Stimulated activated CD4-positive, alpha-beta T cell treated with anti-CD3 and anti-CD28 coated beads, TNF-alpha, amount 100 ng/mL, for 48 hours (primary cell): ENCODE results near the gene CACNB4.
"Not testable (repeated sequence)": the region's sequence is repeated elsewhere in the genome, so short reads cannot be mapped to it uniquely, and the experiment has no call there.

Experiments used
- DNase-seq, 3 donors: peaks; one replicate each; pipeline ENCODE4 v3.0.0-alpha.2; 2020; ENCODE audit warnings: low read depth in 3 of 3

The CACNB4 gene

DNA sequence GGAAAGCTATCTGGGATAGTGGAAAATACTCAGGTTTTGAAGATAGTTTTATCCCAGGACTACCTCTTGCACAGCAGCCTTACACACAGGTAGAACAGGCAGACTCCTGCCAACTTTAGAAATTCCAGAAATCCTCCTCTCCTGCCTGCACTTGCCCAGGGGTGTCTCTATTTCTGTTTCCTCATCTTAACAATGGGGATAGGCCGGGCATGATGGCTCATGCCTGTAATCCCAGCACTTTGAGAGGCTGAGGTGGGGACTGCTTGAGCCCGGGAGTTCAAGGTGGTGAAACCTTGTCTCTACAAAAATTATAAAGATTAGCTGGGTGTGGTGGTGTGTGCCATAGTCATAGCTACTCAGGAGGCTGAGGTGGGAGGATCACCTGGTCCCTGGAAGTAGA, 153.7 kb downstream of the CACNB4 start:
- DNase-seq, result no peak

DNA sequence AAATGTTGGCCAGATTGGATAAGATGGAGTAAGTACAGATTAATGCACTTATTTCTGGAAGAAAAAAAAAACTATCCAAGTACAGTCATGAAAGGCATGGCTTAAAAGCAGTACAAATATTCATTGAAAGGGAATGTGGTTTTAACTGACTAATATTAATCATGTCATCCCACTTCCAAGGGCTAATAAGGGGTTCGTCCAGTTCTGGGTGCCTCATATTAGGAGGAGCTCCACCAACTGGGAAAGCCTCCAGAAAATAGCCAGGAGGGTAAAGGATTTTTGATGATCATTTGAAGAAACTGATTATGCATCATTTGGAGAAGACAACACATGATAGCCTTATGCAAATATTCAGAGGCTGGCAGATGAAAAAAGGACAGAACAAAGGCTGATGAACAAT, 155.4 kb downstream of the CACNB4 start:
- DNase-seq, result no peak

DNA sequence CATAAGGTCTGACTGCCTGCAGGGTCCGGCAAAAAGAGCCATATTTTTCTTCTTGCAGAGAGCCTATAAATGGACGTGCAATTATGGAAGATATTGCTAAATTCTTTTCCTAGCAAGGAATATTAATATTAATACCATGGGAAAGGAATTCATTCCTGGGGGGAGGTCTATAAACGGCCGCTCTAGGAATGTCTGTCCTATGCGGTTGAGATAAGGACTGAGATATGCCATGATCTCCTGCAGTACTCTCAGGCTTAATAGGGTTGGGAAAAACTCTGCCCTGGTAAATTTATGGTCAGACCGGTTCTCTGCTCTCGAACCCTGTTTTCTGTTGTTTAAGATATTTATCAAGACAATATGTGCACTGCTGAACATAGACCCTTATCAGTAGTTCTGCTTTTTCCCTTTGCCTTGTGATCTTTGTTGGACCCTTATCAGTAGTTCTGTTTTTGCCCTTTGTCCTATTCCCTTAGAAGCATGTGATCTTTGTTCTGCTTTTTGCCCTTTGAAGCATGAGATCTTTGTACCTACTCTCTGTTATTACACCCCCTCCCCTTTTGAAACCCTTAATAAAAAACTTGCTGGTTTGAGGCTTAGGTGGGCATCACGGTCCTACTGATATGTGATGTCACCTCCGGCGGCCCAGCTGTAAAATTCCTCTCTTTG, 156.2 kb downstream of the CACNB4 start:
- DNase-seq, result not testable (repeated sequence)

DNA sequence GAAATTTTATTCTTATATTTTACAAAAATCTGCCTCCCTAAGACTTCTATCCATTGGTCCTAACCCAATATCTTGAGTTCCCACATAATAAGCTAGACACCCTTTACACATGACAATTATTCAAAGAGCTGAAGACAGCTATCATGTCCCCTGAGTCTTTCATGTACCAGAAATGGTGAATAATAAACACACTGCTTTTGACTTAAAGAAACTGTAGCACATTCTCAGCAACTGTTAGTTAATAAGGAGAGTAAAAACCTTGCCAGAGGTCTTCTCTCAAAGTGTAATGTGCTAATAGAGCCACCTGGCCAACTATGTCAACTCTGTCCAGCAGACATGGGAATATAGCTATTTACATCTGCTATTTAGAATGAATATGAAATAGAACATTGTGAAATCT, 160.9 kb downstream of the CACNB4 start:
- DNase-seq, result no peak

DNA sequence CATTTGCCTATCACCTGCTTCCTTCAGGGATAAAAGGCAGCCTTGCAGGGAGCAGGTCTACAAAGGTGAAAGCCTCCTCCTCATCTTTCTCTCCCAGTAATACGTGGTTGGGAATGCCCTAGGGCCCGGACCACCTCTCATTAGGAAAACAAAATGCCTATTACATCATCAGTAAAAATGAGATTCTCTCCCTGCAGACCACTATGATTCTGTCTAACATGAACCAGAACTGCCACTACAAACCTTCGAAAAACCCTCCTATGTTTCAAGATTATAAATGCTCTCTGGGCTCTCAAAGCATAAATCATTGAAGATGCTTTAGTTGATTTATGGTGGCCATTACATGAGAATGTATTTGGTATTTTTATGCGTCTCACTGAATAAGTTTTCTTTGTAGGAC, 162.2 kb downstream of the CACNB4 start:
- no peak for DNase-seq

DNA sequence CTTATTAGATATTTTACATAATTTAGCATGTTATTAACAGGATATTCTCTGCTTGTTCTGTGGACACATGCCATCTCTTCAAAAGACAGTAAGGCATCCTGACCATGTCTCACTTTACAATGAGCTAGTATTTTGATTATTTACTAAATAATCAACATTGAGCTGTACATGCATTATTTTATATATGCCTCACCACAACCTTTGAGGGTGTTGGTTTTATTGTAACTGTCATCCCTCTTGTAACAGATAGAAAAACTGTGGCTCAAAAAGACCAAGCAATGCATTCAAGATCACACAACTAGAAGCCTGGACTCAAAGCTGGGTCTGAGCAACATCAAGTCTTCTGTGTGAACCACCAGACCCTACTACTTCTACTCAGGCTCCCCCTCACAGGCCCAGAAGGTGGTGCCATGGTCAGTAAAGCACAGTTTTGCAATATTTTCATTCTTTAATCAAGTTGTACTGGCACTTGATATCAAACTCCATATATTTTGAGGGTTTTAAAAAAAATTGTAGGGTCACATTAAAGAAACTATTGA, 165.5 kb downstream of the CACNB4 start:
- DNase-seq, result no peak

DNA sequence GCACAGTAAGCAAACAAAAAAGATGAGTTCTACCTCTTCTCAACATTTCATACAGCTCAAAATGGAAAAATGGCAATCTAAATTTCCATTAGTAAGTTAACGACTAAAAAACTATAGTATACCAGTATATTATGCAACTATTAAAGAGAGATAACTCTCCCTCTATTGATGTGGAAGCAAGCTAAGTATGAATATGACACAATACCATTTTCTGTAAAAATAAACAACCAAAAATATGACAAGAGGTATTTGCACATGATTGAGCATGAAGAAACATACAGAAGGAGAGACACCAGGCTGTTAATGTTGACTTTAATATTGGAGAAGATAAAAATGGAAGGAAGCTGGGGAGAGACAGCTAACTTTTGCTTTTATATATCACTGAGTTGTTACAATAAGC, 167.1 kb downstream of the CACNB4 start:
- no peak for DNase-seq

DNA sequence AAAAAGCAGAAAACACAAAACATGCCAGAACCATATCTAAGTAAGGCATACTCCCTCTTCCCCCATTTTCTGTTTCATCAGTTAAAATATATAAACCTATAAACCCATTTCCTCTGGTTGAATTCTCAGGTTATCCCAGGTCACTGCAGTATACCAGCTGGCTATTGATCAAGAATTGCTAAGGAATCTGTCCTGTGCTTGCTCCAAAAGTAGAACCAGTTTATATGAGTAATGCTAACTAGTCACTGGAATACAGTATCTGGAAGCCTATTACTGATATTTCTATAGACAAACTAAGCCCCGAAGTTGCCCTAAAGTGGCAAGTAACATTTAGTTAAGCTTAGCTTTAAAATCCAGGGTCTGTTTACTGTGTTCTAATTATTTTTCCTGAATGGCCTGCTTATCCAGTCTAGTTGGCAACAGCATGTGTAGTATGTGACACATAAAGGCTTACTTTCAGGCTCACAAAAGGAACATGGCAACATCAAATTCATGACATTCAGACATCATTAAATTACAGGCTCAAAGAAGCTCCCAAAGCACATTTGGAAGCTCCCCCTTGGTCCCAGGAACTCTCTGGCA, 167.7 kb downstream of the CACNB4 start:
- no peak for DNase-seq

DNA sequence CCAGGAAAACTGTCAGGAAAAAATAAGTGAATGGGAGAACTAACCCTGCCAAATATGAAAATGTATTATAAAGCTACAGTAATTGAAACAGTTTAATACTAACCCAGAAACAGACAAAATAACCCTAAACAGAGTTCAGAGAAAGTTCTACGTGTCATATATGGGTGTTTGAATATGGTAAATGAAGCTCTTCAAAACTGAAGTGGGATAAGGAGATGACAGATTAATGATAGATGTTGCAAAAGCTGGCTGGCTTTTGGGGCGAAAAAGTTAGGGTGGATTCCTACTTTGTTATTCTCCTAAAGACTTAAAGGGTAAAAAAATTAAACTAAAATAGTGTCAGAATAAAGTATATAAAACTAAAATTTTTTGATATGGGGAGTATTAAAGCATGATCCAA, 168.8 kb downstream of the CACNB4 start:
- DNase-seq, result no peak

DNA sequence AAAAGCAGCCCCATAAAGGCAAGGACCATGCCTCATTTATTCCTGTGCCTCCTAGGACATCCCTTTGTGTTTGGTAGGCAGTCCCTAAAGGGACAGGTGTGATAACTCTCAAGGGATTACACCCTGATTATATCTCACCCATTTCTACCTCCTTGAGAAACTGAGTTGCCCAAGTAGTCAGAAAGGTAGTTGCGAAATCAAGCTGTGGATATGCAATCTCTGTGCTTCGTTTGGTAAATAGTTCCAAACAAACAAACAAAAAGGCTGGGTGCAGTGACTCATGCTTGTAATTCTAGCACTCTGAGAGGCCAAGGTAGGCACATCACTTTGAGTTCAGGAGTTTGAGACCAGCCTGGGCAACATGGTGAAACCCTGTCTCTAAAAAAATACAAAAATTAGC, 170.5 kb downstream of the CACNB4 start:
- no peak for DNase-seq

DNA sequence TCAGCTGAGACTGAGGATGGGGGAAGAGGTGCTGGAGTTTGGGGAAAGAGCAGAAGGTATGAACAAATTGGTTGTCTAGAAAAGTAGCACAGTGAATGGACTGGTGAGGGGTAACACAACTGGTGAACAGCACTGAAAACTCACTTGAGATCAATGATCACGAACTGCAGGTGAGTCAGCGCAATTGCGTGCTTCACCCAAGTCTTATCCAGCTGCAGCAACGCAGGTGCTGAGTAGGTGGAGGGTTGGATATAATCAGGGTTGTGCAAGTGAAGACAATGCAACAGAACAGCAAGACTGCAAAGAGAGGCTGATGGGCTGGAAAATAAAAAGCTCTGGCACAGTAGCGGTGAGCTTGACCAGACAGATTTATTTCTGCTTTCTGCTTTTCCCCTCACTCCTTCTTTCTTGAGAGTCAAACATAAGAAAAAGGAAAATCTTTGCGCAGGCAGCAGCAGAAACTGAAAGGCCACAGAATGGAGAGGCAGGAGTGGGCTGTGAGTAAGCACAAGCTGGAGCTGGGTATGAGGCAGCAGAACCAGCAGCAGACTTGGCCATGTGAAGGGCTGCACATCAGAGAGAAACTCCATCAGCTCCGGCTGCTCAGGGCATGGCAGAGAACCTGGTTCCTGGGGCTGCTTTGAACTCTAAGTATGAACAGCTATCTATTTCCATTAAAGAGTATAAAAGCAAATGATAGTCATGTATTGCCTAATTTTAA, 171.2 kb downstream of the CACNB4 start:
- DNase-seq, result no peak

DNA sequence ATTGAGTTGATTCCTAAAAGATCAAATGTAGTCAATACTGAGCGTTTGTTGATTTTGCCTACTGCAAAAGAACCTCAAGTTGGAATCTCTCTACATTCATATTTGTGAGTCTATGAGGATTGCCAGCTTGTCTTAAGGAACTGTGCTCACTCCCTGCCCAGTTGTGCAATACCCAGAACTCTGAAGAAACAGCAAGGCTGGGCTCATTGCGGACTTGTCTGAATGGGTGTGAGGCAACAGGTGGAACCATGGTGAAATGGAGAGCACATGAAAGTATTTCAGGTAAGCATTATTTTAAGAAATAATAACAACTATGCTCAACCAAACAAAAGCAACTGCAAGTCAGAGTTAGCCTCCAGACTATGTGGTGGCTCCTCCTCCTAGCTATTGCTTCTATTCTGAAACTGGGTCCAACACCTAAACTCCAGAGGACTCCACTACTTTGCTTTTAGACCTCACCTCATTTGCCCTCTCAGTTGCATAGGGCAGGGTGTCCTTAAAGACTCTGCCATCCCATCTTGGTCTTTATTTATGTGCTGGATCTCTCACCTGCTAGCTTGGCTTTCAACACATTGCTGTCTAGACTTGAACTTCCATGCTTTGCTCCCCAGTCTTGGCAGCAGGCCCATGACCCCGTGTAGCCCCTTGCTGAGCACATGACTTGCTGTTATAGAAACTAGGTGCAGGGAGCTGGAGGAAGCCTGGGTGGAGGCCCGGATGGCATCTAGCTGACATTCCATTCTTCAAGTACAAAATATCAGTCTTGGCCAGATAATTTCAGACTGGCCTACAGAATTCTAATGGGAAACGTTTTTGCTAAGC, 175.8 kb downstream of the CACNB4 start:
- DNase-seq, result no peak

DNA sequence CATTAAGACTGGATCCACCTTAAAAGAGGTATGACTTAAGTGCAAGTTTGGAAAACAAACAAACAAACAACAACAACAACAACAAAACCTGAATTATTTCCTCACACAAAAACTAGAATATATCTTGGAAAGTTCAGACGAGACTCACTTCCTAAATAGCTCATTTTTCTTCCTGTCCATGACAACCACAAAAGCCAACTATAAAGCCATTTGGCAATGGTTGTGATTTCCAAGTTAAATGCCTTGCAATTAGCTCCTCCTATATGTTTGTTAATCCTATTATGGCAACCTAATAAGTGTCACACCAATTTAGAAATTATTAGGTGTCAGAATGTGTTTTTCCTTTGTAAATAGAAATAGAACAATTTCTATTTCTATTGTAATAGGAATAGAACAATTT, 179.1 kb downstream of the CACNB4 start:
- no peak for DNase-seq

DNA sequence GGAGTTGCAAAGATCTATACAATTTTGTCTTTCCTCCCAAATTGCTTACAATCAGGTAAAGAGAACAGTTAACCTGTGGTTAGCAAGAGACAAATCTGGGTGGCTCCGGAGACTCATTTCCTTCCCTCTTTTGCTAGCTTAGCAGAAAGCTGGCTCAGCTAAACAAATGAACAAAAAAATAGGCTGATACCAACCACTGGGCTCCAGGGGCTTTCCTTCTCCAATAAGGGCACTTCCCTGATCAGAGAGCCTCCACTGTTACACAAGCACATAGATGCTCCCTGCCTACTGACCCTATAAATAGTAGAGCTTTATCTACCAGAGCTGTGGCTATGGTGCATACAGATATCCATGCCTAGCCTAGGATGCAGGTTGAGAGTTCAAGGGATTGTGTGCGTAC, 180.5 kb downstream of the CACNB4 start:
- DNase-seq, result no peak

DNA sequence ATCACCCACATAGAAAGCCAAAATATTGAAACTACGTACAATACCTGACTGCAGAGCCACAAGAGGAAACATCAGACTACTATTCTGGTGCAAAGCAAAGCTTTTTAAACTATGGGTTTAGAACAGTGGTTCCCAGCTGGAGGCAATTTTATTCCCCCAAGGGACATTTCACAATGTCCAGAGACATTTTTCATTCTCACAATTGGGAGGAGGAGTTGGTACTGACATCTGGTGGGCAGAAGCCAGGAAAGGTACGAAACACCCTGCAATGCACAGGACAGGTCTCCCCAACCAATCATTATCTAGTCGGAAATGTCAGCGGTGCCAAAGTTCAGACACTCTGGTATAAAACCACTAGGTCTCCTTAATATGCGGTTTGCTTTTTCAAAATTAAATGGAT, 182.2 kb downstream of the CACNB4 start:
- DNase-seq, result no peak

DNA sequence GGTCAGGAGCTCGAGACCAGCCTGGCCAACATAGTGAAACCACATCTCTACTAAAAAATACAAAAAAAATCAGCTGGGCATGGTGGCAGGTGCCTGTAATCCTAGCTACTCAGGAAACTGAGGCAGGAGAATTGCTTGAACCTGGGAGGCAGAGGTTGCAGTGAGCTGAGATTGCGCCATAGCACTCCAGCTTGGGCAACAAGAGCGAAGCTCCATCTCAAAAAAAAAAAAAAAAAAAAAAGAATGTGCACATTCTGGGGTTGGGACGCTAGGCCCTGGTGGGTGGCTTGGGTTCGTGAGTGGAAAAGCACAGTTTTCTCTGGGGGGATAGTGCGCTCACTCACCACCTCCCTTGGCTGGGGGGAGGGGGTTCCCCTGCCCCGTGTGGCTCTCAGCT, 183.2 kb downstream of the CACNB4 start:
- DNase-seq, result not testable (repeated sequence)

DNA sequence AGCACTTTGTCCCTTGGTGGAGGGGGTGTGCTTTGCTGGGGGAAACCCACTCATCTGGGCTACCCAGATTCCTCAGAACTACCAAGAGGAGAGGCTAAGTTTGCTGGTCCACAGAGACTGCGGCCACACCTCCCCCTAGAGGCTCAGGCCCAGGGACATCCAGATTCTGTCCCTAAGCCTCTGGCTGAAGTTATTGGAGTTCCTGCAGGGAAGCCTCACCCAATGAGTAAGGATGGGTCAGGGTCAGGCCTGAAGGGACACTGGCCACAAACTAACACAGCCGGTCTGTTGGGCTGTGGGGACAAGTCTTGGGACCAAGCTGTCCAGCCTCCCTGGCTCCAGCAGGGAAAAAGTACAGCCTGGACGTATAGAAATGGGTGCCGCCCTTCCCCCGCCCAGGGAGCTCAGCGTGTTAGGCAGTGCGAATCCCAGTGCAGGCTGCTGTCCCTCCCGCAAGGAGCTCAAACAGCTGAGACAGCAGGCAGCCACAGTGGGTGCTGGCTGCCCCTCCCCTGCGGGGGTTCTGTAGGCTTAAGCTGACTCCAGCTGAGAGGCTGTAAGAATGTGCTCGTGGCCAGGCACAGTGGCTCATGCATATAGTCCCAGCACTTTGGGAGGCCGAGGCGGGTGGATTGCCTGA, 183.7 kb downstream of the CACNB4 start:
- DNase-seq, result no peak

DNA sequence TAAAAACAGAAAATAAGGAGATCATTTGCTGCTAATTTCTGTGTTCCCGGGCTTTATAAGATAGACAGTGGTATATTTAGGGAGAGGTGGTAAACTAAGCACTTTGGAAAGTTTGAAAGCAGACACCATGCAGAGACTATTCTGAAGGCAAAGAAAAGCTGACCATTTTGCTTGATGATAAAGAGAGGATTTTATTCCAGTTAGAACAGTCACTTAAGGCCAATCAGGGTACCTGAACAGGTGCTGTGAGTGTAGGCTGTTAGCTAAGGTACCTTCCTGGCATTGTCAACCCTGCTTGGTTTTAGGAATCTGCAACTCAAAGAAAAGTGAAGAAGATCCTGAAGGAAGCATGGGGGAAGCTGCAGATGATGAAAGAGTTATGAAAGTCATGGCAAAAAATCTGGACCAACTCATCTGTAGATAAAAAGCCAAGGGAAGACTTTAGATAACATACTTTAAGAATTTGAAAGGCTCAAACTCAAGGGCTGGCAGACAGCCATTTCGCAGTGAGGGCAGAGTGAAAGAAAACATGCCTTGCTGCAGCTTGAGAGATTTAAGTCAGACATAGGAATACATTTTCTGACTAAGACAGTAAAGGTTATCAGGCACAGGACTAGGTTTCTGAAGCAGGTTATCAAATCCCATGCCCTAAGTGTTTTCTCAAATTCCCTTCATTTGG, 190.5 kb downstream of the CACNB4 start:
- no peak for DNase-seq

DNA sequence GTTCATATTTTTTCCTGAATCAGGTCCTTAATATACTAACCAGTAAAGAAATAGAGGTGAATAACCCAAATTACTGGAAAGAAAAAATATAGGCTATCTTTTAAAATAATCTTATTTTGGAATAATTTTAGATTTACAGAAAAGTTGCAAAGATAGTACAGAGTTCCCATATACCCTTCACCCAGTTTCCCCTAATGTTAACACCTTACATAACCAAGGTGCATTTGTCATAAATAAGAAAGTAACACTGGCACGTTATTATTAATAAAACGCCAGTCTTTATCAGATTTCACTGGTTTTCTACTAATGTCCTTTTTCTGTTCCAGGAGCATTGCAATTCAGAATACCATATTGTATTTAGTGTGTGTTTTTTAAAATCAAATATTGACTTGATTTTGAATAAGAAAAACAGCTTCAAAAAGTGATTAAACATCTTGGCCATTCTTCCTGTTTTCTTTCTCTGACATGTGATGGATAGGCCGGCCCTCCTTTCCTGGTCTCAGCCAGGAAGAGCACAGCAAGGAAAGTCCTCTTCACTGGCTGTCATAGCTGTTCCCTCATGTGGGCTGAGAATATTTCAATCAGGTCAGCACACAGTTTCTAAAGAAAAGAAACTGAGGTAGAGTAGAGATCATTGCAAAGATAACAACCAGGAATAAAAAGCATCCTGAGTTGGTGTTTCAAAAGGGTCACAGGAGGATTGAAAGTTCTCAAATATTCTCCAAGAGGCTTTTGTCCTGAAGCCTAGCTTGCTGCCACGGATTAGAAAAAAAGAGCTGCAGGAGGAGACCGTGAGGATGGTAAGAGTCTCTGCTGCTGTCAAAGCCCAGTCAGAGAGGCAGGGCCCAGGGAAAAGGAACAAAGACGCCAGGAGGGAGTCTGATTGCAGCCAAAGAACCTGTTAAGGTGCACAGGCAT, 191.3 kb downstream of the CACNB4 start:
- DNase-seq, result no peak

DNA sequence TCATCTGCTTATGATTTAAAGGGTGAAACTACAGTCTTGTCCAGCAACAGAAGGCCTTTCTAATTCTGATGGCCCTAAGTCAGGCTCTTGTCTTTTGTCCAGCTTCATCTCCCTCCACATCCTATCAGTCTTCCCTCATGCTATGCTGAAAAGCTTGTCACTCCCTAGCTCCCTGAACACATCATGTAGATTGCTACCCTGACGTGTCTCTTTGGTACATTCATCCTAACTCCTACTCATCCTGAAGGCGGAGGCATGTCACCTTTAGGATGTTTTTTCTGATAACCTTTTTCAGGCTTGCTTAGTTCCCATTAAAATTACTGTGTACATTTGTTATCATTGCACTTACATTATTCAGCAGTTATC, 192.2 kb downstream of the CACNB4 start:
- no peak for DNase-seq
